ENCODE data around the gene SDK2. TPM values are rescaled to one million over a fixed set of nuclear protein-coding genes. Genes with fewer than 3 reads are reported as not detected.

The SDK2 gene
- total RNA-seq, 1 donor from 2014 or later: 11.2 TPM

DNA sequence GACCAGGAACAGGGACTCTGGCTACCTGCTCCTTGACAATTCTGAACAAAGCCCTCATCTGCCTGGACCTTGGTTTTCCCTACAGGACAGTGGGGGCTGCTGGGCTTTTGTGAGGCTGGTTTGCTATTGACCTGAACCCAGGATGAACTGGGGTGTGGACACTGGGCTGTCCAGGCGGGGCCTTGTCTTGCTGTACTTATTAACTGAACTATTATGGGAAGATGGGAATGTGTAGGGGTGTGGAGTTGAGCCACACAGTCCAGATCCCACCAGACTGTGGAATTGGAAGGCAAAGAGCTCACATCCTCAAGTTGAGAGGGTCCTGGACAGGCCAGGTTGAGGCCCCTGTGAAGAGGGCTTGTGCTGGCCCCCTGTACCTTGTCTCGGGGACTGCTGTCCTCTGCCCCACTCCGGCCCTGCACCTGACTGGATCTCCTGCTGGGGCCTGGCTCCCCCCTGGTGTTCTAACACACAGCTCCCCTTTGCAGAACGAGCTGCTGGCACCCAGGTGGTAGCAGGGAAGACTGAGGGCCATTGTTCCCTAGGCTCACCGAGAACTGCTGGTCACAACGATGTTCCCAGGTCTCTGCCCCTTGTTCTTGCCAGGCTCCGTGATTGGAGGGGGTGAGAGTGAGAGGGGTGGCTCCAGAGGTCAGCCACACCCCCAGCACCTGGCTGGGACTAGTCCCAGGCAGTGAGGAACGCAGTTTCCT is 280.6 kb downstream of the SDK2 start:
- TF ChIP-seq, protein P1, sequence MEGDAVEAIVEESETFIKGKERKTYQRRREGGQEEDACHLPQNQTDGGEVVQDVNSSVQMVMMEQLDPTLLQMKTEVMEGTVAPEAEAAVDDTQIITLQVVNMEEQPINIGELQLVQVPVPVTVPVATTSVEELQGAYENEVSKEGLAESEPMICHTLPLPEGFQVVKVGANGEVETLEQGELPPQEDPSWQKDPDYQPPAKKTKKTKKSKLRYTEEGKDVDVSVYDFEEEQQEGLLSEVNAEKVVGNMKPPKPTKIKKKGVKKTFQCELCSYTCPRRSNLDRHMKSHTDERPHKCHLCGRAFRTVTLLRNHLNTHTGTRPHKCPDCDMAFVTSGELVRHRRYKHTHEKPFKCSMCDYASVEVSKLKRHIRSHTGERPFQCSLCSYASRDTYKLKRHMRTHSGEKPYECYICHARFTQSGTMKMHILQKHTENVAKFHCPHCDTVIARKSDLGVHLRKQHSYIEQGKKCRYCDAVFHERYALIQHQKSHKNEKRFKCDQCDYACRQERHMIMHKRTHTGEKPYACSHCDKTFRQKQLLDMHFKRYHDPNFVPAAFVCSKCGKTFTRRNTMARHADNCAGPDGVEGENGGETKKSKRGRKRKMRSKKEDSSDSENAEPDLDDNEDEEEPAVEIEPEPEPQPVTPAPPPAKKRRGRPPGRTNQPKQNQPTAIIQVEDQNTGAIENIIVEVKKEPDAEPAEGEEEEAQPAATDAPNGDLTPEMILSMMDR (IDR thresholded peaks at IDR 0.05; ENCODE audit: insufficient read depth, low read depth, low read length): no peak
- Mint-ChIP-seq H3K27ac (ENCODE audit: unreplicated experiment) (no peak overlapping the region), H3K9me3 (ENCODE audit: unreplicated experiment) (no peaks in the 10 kb centered on the region), H3K27me3 (ENCODE audit: low read depth, unreplicated experiment) (peaks cover 40% of the 10 kb centered on the region), H3K36me3 (ENCODE audit: low read depth, unreplicated experiment) (no peaks in the 10 kb centered on the region), H3K4me3 (ENCODE audit: unreplicated experiment) (no peak overlapping the region), H3K4me1 (ENCODE audit: low read depth, unreplicated experiment) (peaks cover 4% of the 10 kb centered on the region)
- no peak overlapping the region for H3K4me2 ChIP-seq (ENCODE audit: low read length)
- H3K27ac ChIP-seq (ENCODE audit: low read depth, low read length): no peak overlapping the region
- no peak for FAIRE-seq
- peaks cover 11% of the 10 kb centered on the region for H3K4me1 ChIP-seq (ENCODE audit: insufficient read depth, low read length)
- no peaks in the 10 kb centered on the region for H3K36me3 ChIP-seq (ENCODE audit: insufficient read depth, low read length)
- no peaks in the 10 kb centered on the region for H3K9me3 ChIP-seq (ENCODE audit: insufficient read depth, low read depth, low read length)
- DNase-seq (ENCODE audit: low read depth): no peak
- no peaks in the 10 kb centered on the region for H3K79me2 ChIP-seq (ENCODE audit: insufficient read depth, low read length)
- no peak overlapping the region for H3K4me3 ChIP-seq (ENCODE audit: insufficient read depth, low read depth, low read length)
- no peak overlapping the region for H2AFZ ChIP-seq (ENCODE audit: low read depth, low read length)
- H3K9ac ChIP-seq (ENCODE audit: low read length): no peak overlapping the region
- H4K20me1 ChIP-seq (ENCODE audit: insufficient read depth, low read length): no peaks in the 10 kb centered on the region
- H3K27me3 ChIP-seq (ENCODE audit: insufficient read depth, low read length): no peaks in the 10 kb centered on the region

DNA sequence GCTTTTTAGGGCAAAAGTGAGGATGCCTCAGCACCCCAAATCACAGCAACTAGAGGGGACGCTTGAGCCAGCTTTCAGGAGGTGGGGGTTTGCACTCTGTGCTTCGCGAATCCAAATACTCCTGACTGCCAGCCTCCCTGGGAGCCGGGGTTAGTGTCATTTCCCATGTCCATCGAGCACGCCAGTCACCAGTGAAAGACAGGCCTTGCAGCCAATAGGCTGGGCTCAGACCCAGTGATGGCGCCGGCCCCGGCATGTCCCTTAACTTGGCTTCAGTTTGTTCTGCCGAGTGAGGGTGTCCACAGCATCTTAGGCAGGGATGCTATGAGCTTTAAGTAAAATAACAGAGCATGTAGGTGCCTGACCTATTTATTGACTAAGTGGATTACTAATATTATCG is 281.5 kb downstream of the SDK2 start:
- FAIRE-seq (no peak), DNase-seq (ENCODE audit: low read depth) (no peak)
- H3K36me3 ChIP-seq (ENCODE audit: insufficient read depth, low read length): no peaks in the 10 kb centered on the region
- peaks cover 4% of the 10 kb centered on the region for H3K4me1 Mint-ChIP-seq (ENCODE audit: low read depth, unreplicated experiment)
- no peaks in the 10 kb centered on the region for H3K27me3 ChIP-seq (ENCODE audit: insufficient read depth, low read length)
- no peak overlapping the region for H3K9ac ChIP-seq (ENCODE audit: low read length)
- H3K4me3 Mint-ChIP-seq (ENCODE audit: unreplicated experiment): no peak overlapping the region
- H3K27ac Mint-ChIP-seq (ENCODE audit: unreplicated experiment): no peak overlapping the region
- H3K79me2 ChIP-seq (ENCODE audit: insufficient read depth, low read length): no peaks in the 10 kb centered on the region
- no peak for TF ChIP-seq EZH2 (IDR thresholded peaks at IDR 0.05; ENCODE audit: insufficient read depth, low read length)
- TF ChIP-seq, protein P1 (IDR thresholded peaks at IDR 0.05; ENCODE audit: insufficient read depth, low read depth, low read length): no peak
- H3K27ac ChIP-seq (ENCODE audit: low read depth, low read length): no peak overlapping the region
- H4K20me1 ChIP-seq (ENCODE audit: insufficient read depth, low read length): no peaks in the 10 kb centered on the region
- no peak overlapping the region for H3K4me2 ChIP-seq (ENCODE audit: low read length)
- H3K4me1 ChIP-seq (ENCODE audit: insufficient read depth, low read length): peaks cover 11% of the 10 kb centered on the region
- H3K9me3 Mint-ChIP-seq (ENCODE audit: unreplicated experiment): no peaks in the 10 kb centered on the region
- H3K27me3 Mint-ChIP-seq (ENCODE audit: low read depth, unreplicated experiment): peaks cover 41% of the 10 kb centered on the region
- H3K36me3 Mint-ChIP-seq (ENCODE audit: low read depth, unreplicated experiment): no peaks in the 10 kb centered on the region
- no peak overlapping the region for H3K4me3 ChIP-seq (ENCODE audit: insufficient read depth, low read depth, low read length)
- no peaks in the 10 kb centered on the region for H3K9me3 ChIP-seq (ENCODE audit: insufficient read depth, low read depth, low read length)
- H2AFZ ChIP-seq (ENCODE audit: low read depth, low read length): no peak overlapping the region
